Spleen (tissue), 11 donors: Measurements from ENCODE around the gene PDE4B. TPM values are rescaled to one million over a fixed set of nuclear protein-coding genes. Genes with fewer than 3 reads are reported as not detected.

Experiments
- DNase-seq: peaks from one replicate; pipeline ENCODE4 v3.0.0-alpha.2; 2020
- H3K27ac ChIP-seq, 8 donors: fragments of 200-600 bp; sonication (generic) in 7 of 8; 1 replicate in 4 of 8; 2 replicates in 4 of 8; pipeline versions ENCODE4 v1.5.0 to v1.8.0; 2016 to 2021; ENCODE audit warnings: inconsistent platforms in 4 of 8, mild to moderate bottlenecking in 4 of 8, moderate library complexity in 1 of 8
- H3K27me3 ChIP-seq, 7 donors: fragments of 200-600 bp; sonication (generic) in 6 of 7; replicated peaks in 1 of 7; 1 replicate in 4 of 7; 2 replicates in 3 of 7; pipeline versions ENCODE4 v1.5.0 to v1.8.0; 2016 to 2021; ENCODE audit warnings: inconsistent platforms in 3 of 7, mild to moderate bottlenecking in 1 of 7
- H3K36me3 ChIP-seq, 6 donors: fragments of 200-600 bp; sonication (generic) in 5 of 6; 1 replicate in 4 of 6; 2 replicates in 2 of 6; pipeline versions ENCODE4 v1.5.0 to v1.8.0; 2016 to 2021; ENCODE audit warnings: inconsistent platforms in 2 of 6
- H3K4me1 ChIP-seq, 6 donors: fragments of 200-600 bp; sonication (generic) in 5 of 6; 1 replicate in 3 of 6; 2 replicates in 3 of 6; pipeline versions ENCODE4 v1.5.0 to v1.8.0; 2016 to 2021; ENCODE audit warnings: inconsistent platforms in 3 of 6
- H3K4me3 ChIP-seq, 8 donors: fragments of 200-600 bp; sonication (generic) in 7 of 8; 1 replicate in 4 of 8; 2 replicates in 4 of 8; pipeline versions ENCODE4 v1.5.0 to v1.8.0; 2016 to 2021; ENCODE audit warnings: inconsistent platforms in 4 of 8, mild to moderate bottlenecking in 4 of 8, moderate library complexity in 2 of 8
- H3K9me3 ChIP-seq, 8 donors: fragments of 200-600 bp; sonication (generic) in 7 of 8; 1 replicate in 4 of 8; 2 replicates in 4 of 8; pipeline versions ENCODE4 v1.5.0 to v1.8.0; 2016 to 2021; ENCODE audit warnings: inconsistent platforms in 4 of 8
- CTCF ChIP-seq, 11 experiments: fragments of 200-600 bp in 7 of 11; fragments of 450-650 bp in 4 of 11; sonication (generic) in 4 of 11; IDR thresholded peaks in 8 of 11; conservative IDR thresholded peaks in 3 of 11; 1 replicate in 7 of 11; 2 replicates in 4 of 11; pipeline versions ENCODE4 v1.4.0 to v1.8.0; 2016 to 2021; ENCODE audit warnings: antibody characterized with exemption in 11 of 11, inconsistent platforms in 4 of 11, mild to moderate bottlenecking in 1 of 11
- POLR2A ChIP-seq, 3 donors: fragments of 450-650 bp; IDR thresholded peaks; one replicate each; pipeline ENCODE4 v1.5.1; 2017; ENCODE audit warnings: antibody characterized with exemption in 3 of 3, mild to moderate bottlenecking in 1 of 3
- POLR2AphosphoS5 ChIP-seq, 3 donors: sonication (generic); formaldehyde crosslinking; IDR thresholded peaks; one replicate each; pipeline ENCODE4 v1.5.1; 2017; ENCODE audit warnings: antibody characterized with exemption in 3 of 3
- WGBS, 5 donors: extraction: QIAGEN DNeasy Blood & Tissue Kit in 3 of 5; methylation state at CpG; one replicate each; pipeline versions ENCODE4 v1.1.5 to v1.1.7; 2013 to 2018; 5-methylcytosine and 5-hydroxymethylcytosine counted together
- intact Hi-C: fragments of 100-400 bp; cut with DNase I; formaldehyde crosslinking; loops from one replicate; pipeline ENCODE4 v1.15.0; 2023; ENCODE audit warnings: low total_unique reads
- polyA plus RNA-seq, 3 donors: library from polyadenylated mRNA; stranded (reverse); fragments of 200-250 nt; gene quantifications; one replicate each; pipeline ENCODE4 v1.2.1, GENCODE V29; 2013
- total RNA-seq, 7 donors: library from RNA; depleted of rRNA in 3 of 7; stranded (reverse); fragments of >200 nt in 3 of 7; fragmentation: NEBNext Ultra II Directional in 4 of 7; extraction: Animal tissue kit (Norgen Biotek cat#: 25700) in 4 of 7; gene quantifications; one replicate each; pipeline versions ENCODE4 v1.1.0 to v1.2.1, GENCODE V29; 2016 to 2021
- donor health status: healthy with polysubstance abuse.
- donor health status: DM: no; HTN: no; CAD: no; lungs with moderate emphysema.
- donor health status: DM: no; HTN: no; CAD: no.
- donor health status: Bipolar disorder and iron deficiency.
- donor health status: healthy.
- donor health status: DM: no; HTN: no; CAD: no.
- donor health status: DM: yes; HTN: yes; CAD: no.

The PDE4B gene
- total and polyA plus RNA-seq, 10 donors: 12.6 to 88.2 (median 51.9) TPM

GRCh38 chr1:66175098-66175497 is 382.4 kb downstream of the PDE4B start:
- peaks cover 0 to 5% (median 0%) of the 10 kb centered on the region in 6 donors for H3K4me1 ChIP-seq
- intact Hi-C loops: no loop called here
- H3K9me3 ChIP-seq: no peaks in the 10 kb centered on the region
- no peak overlapping the region for H3K4me3 ChIP-seq
- no peaks in the 10 kb centered on the region for H3K36me3 ChIP-seq
- H3K27ac ChIP-seq: no peak overlapping the region
- no peak for DNase-seq
- no peak for TF ChIP-seq CTCF (IDR thresholded peaks at IDR 0.05 in 8 of 11, conservative IDR thresholded peaks at IDR 0.05 in 3 of 11)
- TF ChIP-seq POLR2AphosphoS5 (IDR thresholded peaks at IDR 0.05): no peak
- TF ChIP-seq POLR2A (IDR thresholded peaks at IDR 0.05): no peak
- no peaks in the 10 kb centered on the region for H3K27me3 ChIP-seq
- WGBS, 5 donors: 82 to 98% (median 89%) methylated on average over 1 of the region's 1 CpG

- no peaks in the 10 kb centered on the region for H3K9me3 ChIP-seq
- H3K36me3 ChIP-seq: no peaks in the 10 kb centered on the region
- H3K4me1 ChIP-seq: peaks cover 0 to 5% (median 0%) of the 10 kb centered on the region in 6 donors
- intact Hi-C loops: no loop called here
- 65 to 80% (median 75%) methylated on average over 2 of the region's 2 CpGs for WGBS, 5 donors
- no peaks in the 10 kb centered on the region for H3K27me3 ChIP-seq
- DNase-seq: no peak
- TF ChIP-seq POLR2A (IDR thresholded peaks at IDR 0.05): no peak
- TF ChIP-seq CTCF (IDR thresholded peaks at IDR 0.05 in 8 of 11, conservative IDR thresholded peaks at IDR 0.05 in 3 of 11): no peak
- TF ChIP-seq POLR2AphosphoS5 (IDR thresholded peaks at IDR 0.05): no peak
- H3K4me3 ChIP-seq: no peak overlapping the region
- H3K27ac ChIP-seq: no peak overlapping the region
These were observed 382.9 kb downstream of the PDE4B start for GRCh38 chr1:66175581-66175980.

- TF ChIP-seq POLR2AphosphoS5 (IDR thresholded peaks at IDR 0.05) (no peak), CTCF (IDR thresholded peaks at IDR 0.05 in 8 of 11, conservative IDR thresholded peaks at IDR 0.05 in 3 of 11) (no peak), POLR2A (IDR thresholded peaks at IDR 0.05) (no peak)
- intact Hi-C loops: no loop called here
- H3K27ac ChIP-seq: no peak overlapping the region
- no peaks in the 10 kb centered on the region for H3K9me3 ChIP-seq
- WGBS, 5 donors: 26 to 44% (median 38%) methylated on average over 5 of the region's 5 CpGs
- DNase-seq: no peak
- peaks cover 0 to 5% (median 0%) of the 10 kb centered on the region in 6 donors for H3K4me1 ChIP-seq
- H3K36me3 ChIP-seq: no peaks in the 10 kb centered on the region
- H3K4me3 ChIP-seq: no peak overlapping the region
- no peaks in the 10 kb centered on the region for H3K27me3 ChIP-seq
These were observed 383.5 kb downstream of the PDE4B start for GRCh38 chr1:66176012-66176715.

GRCh38 chr1:66176832-66177231 is 384.1 kb downstream of the PDE4B start:
- Histone ChIP-seq H3K4me3 (no peak overlapping the region), H3K27ac (no peak overlapping the region), H3K27me3 (no peaks in the 10 kb centered on the region), H3K9me3 (no peaks in the 10 kb centered on the region), H3K36me3 (no peaks in the 10 kb centered on the region), H3K4me1 (peaks cover 0 to 5% (median 0%) of the 10 kb centered on the region in 6 donors)
- TF ChIP-seq CTCF (IDR thresholded peaks at IDR 0.05 in 8 of 11, conservative IDR thresholded peaks at IDR 0.05 in 3 of 11) (no peak), POLR2AphosphoS5 (IDR thresholded peaks at IDR 0.05) (no peak)
- intact Hi-C loops: no loop called here
- WGBS, 5 donors: 49 to 74% (median 62%) methylated on average over 1 of the region's 1 CpG
- DNase-seq: no peak
